Measurements from ENCODE around the gene HSPA12A. TPM values are rescaled to one million over a fixed set of nuclear protein-coding genes. Genes with fewer than 3 reads are reported as not detected.

HSPA12A gene
- polyA plus RNA-seq, 1 experiment, result 7.9 TPM

- H3K4me3 ChIP-seq (ENCODE audit: low read depth, low read length), result no peak overlapping the region
- CTCF ChIA-PET, result interaction anchor here (5.2 to 28.3 kb wide), 4 partner anchors 11 to 389 kb away, joined by 28 to 736 read pairs (median 190); no protein-coding TSS in a partner anchor
- POLR2A ChIA-PET, result no interaction called here
- TF ChIP-seq, protein P1, sequence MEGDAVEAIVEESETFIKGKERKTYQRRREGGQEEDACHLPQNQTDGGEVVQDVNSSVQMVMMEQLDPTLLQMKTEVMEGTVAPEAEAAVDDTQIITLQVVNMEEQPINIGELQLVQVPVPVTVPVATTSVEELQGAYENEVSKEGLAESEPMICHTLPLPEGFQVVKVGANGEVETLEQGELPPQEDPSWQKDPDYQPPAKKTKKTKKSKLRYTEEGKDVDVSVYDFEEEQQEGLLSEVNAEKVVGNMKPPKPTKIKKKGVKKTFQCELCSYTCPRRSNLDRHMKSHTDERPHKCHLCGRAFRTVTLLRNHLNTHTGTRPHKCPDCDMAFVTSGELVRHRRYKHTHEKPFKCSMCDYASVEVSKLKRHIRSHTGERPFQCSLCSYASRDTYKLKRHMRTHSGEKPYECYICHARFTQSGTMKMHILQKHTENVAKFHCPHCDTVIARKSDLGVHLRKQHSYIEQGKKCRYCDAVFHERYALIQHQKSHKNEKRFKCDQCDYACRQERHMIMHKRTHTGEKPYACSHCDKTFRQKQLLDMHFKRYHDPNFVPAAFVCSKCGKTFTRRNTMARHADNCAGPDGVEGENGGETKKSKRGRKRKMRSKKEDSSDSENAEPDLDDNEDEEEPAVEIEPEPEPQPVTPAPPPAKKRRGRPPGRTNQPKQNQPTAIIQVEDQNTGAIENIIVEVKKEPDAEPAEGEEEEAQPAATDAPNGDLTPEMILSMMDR (IDR thresholded peaks at IDR 0.05; ENCODE audit: insufficient read depth, low read depth, low read length), result no peak
- no peaks in the 10 kb centered on the region for H3K36me3 ChIP-seq (ENCODE audit: control insufficient read depth, insufficient read depth, low read length)
- DNase-seq (ENCODE audit: low read depth), result no peak
- no peaks in the 10 kb centered on the region; the same call in 1 of the 2 replicates for H3K27me3 ChIP-seq (ENCODE audit: control insufficient read depth, insufficient read depth, low read length)
Observed at GRCh38 chr10:116785867-116786266, 43.5 kb upstream of the HSPA12A start.

- no peaks in the 10 kb centered on the region; the same call in 1 of the 2 replicates for H3K27me3 ChIP-seq (ENCODE audit: control insufficient read depth, insufficient read depth, low read length)
- no peak for DNase-seq (ENCODE audit: low read depth)
- TF ChIP-seq, protein P1 (IDR thresholded peaks at IDR 0.05; ENCODE audit: insufficient read depth, low read depth, low read length), result no peak
- CTCF ChIA-PET, result interaction anchor here (0.6 to 28.3 kb wide), 6 partner anchors 12 to 390 kb away, joined by 3 to 736 read pairs (median 37); no protein-coding TSS in a partner anchor
- H3K4me3 ChIP-seq (ENCODE audit: low read depth, low read length), result no peak overlapping the region
- H3K36me3 ChIP-seq (ENCODE audit: control insufficient read depth, insufficient read depth, low read length), result no peaks in the 10 kb centered on the region
- POLR2A ChIA-PET, result no interaction called here
Observed at GRCh38 chr10:116785282-116785681, 42.9 kb upstream of the HSPA12A start.

GRCh38 chr10:116784651-116785050, 42.3 kb upstream of the HSPA12A start:
- Histone ChIP-seq H3K27me3 (ENCODE audit: control insufficient read depth, insufficient read depth, low read length) (no peaks in the 10 kb centered on the region; the same call in 1 of the 2 replicates), H3K4me3 (ENCODE audit: low read depth, low read length) (no peak overlapping the region), H3K36me3 (ENCODE audit: control insufficient read depth, insufficient read depth, low read length) (no peaks in the 10 kb centered on the region)
- POLR2A ChIA-PET, result no interaction called here
- no peak for DNase-seq (ENCODE audit: low read depth)
- CTCF ChIA-PET, result interaction anchor here (0.6 to 11.0 kb wide), 4 partner anchors 12 to 384 kb away, joined by 3 to 335 read pairs (median 25); no protein-coding TSS in a partner anchor
- TF ChIP-seq, protein P1 (IDR thresholded peaks at IDR 0.05; ENCODE audit: insufficient read depth, low read depth, low read length), result no peak

- no peak overlapping the region for H3K4me3 ChIP-seq (ENCODE audit: low read depth, low read length)
- no peaks in the 10 kb centered on the region for H3K27me3 ChIP-seq (ENCODE audit: control insufficient read depth, insufficient read depth, low read length)
- no peak for DNase-seq (ENCODE audit: low read depth)
- ChIA-PET CTCF (interaction anchor here (1.2 to 11.0 kb wide), 3 partner anchors 13 to 384 kb away, joined by 4 to 335 read pairs (median 46); no protein-coding TSS in a partner anchor), POLR2A (no interaction called here)
- TF ChIP-seq, protein P1 (IDR thresholded peaks at IDR 0.05; ENCODE audit: insufficient read depth, low read depth, low read length), result no peak
- no peaks in the 10 kb centered on the region for H3K36me3 ChIP-seq (ENCODE audit: control insufficient read depth, insufficient read depth, low read length)
Observed at GRCh38 chr10:116784035-116784434, 41.7 kb upstream of the HSPA12A start.

GRCh38 chr10:116783011-116783655, 40.8 kb upstream of the HSPA12A start:
- DNase-seq (ENCODE audit: low read depth), result no peak
- H3K4me3 ChIP-seq (ENCODE audit: low read depth, low read length), result no peak overlapping the region
- H3K36me3 ChIP-seq (ENCODE audit: control insufficient read depth, insufficient read depth, low read length), result no peaks in the 10 kb centered on the region
- H3K27me3 ChIP-seq (ENCODE audit: control insufficient read depth, insufficient read depth, low read length), result no peaks in the 10 kb centered on the region
- CTCF ChIA-PET, result interaction anchor here (11.0 kb wide), 1 partner anchor 98 kb away, joined by 335 read pairs; no protein-coding TSS in a partner anchor
- POLR2A ChIA-PET, result no interaction called here
- TF ChIP-seq, protein P1 (IDR thresholded peaks at IDR 0.05; ENCODE audit: insufficient read depth, low read depth, low read length), result no peak

All from BJ (cell line).